ENCODE data around the gene SAPCD2.

DNA sequence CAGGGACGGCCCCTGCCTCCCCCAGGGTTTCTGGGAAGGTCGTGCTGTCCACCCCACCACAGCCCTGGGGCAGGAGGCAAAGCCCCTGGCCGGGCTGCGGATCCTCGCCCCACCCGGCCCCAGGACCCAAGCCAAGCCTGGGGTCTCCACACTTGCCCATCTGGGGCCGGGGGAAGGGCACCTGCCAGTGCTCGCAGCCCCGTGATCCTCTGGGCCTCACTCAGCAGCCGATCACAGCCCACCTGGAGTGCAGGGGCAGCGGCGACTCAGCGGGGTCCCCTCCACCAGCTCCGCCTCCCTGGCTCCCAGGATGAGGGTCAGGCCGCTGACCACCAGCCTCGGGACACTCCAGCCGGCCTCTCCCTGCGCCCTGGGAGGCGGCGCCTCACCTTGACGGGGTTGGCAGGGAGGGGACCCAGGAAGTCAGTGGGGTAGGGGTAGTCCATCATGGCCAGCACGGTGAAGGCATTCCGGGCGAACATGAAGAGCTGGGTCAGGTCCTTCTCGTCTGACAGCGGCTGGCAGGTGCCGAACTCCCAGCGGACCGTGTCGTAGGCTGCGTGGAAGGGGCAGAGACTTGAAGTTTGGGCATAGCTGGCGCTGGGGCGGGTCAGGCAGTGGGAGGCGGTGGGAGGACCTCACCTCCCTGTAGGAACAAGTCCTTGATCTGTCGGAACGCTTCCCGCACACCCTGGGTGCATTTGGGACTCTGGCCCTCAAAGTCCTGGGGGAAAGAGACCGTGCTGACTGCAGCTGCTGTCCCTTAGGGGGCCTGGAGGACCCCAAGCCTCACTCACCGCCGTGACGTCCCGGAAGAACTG is 42.4 kb upstream of the SAPCD2 start:
- TF ChIP-seq POLR2AphosphoS5 (IDR thresholded peaks at IDR 0.05; ENCODE audit: low read depth): no peak
- TF ChIP-seq EZH2 (IDR thresholded peaks at IDR 0.05; ENCODE audit: low read depth, unreplicated experiment): no peak
